ENCODE data around the gene LDHB.

DNA sequence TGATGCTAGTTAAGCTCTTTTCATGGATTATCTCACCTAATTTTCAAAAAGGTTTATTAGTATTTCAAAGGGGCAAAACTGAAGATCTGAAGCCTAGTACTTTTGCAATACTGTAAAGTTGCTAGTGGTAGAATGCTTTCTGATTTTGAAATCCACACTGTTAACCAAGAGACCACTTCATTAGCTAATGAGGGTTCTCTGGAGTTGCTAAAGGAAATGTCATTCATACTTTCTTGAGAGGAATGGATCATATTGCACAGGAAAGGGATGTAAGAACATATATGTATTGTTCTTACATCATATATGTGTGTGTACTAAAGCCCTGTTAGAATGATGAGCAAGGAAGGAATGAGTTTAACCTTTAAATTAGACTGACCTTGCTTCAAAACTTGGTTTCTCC, 39.0 kb upstream of the LDHB start:
- TF ChIP-seq, protein P1, sequence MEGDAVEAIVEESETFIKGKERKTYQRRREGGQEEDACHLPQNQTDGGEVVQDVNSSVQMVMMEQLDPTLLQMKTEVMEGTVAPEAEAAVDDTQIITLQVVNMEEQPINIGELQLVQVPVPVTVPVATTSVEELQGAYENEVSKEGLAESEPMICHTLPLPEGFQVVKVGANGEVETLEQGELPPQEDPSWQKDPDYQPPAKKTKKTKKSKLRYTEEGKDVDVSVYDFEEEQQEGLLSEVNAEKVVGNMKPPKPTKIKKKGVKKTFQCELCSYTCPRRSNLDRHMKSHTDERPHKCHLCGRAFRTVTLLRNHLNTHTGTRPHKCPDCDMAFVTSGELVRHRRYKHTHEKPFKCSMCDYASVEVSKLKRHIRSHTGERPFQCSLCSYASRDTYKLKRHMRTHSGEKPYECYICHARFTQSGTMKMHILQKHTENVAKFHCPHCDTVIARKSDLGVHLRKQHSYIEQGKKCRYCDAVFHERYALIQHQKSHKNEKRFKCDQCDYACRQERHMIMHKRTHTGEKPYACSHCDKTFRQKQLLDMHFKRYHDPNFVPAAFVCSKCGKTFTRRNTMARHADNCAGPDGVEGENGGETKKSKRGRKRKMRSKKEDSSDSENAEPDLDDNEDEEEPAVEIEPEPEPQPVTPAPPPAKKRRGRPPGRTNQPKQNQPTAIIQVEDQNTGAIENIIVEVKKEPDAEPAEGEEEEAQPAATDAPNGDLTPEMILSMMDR (conservative IDR thresholded peaks at IDR 0.05 in 1 of 2, IDR thresholded peaks at IDR 0.05 in 1 of 2; ENCODE audit: extremely low read depth in 1 of 2, insufficient read depth in 1 of 2, low read depth in 1 of 2, low read length in 2 of 2) = no peak
- no peak for TF ChIP-seq EZH2 (IDR thresholded peaks at IDR 0.05; ENCODE audit: borderline replicate concordance, low read length)

Data from mammary epithelial cell (primary cell).